Measurements from ENCODE around the gene DHRS12.

DHRS12 gene

GRCh38 chr13:51724721-51725120 lies 79.2 kb downstream of the DHRS12 start:
- Histone ChIP-seq H3K4me3 (ENCODE audit: insufficient read depth in 1 of 2, low read depth in 1 of 2, low read length in 2 of 2) (no peak overlapping the region), H3K4me2 (ENCODE audit: low read length, poor library complexity, severe bottlenecking) (no peak overlapping the region), H2BK15ac (ENCODE audit: low read depth, poor library complexity, severe bottlenecking) (no peak overlapping the region), H4K8ac (ENCODE audit: low read length) (no peak overlapping the region), H2BK12ac (ENCODE audit: low read length in 2 of 2) (no peak overlapping the region), H3K27ac (ENCODE audit: low read length, poor library complexity, severe bottlenecking) (no peak overlapping the region), H4K91ac (ENCODE audit: low read length) (no peak overlapping the region), H3K14ac (ENCODE audit: low read length in 2 of 2) (no peak overlapping the region), H3K9ac (ENCODE audit: low read length) (no peak overlapping the region), H3K4me1 (ENCODE audit: control insufficient read depth, insufficient read depth, low read depth, low read length) (peaks cover 5% of the 10 kb centered on the region), H3K36me3 (ENCODE audit: control insufficient read depth in 1 of 2, insufficient read depth in 2 of 2, low read depth in 1 of 2, low read length in 2 of 2) (peaks cover 3 to 26% of the 10 kb centered on the region in 2 experiments), H2AFZ (ENCODE audit: low read depth, low read length) (no peak overlapping the region), H3K23ac (ENCODE audit: low read length in 2 of 2) (no peak overlapping the region), H3K18ac (ENCODE audit: low read depth in 1 of 2, low read length in 2 of 2) (no peak overlapping the region), H2BK5ac (ENCODE audit: low read depth, low read length, poor library complexity, severe bottlenecking) (no peak overlapping the region), H3K79me1 (replicated peaks; ENCODE audit: low read length, poor library complexity, severe bottlenecking) (peaks cover 19% of the 10 kb centered on the region), H2AK5ac (ENCODE audit: low read length, severe bottlenecking) (no peak overlapping the region), H3K4ac (ENCODE audit: low read depth in 1 of 2, low read length in 2 of 2) (no peak overlapping the region), H3K27me3 (ENCODE audit: control insufficient read depth in 1 of 2, insufficient read depth in 1 of 2, low read length in 2 of 2) (no peaks in the 10 kb centered on the region), H2BK120ac (ENCODE audit: low read depth, low read length) (no peak overlapping the region), H3K9me3 (ENCODE audit: control insufficient read depth, low read length) (no peaks in the 10 kb centered on the region)
- DNase-seq: no peak

GRCh38 chr13:51723529-51723928 lies 80.4 kb downstream of the DHRS12 start:
- no peak overlapping the region for H3K18ac ChIP-seq (ENCODE audit: low read depth in 1 of 2, low read length in 2 of 2)
- no peak overlapping the region for H3K23ac ChIP-seq (ENCODE audit: low read length in 2 of 2)
- peaks cover 3 to 35% of the 10 kb centered on the region in 2 experiments for H3K36me3 ChIP-seq (ENCODE audit: control insufficient read depth in 1 of 2, insufficient read depth in 2 of 2, low read depth in 1 of 2, low read length in 2 of 2)
- WGBS: 96% methylated on average over 4 of the region's 6 CpGs
- H2BK15ac ChIP-seq (ENCODE audit: low read depth, poor library complexity, severe bottlenecking): no peak overlapping the region
- no peak overlapping the region for H2AFZ ChIP-seq (ENCODE audit: low read depth, low read length)
- no peak overlapping the region for H3K4ac ChIP-seq (ENCODE audit: low read depth in 1 of 2, low read length in 2 of 2)
- no peak overlapping the region for H3K4me3 ChIP-seq (ENCODE audit: insufficient read depth in 1 of 2, low read depth in 1 of 2, low read length in 2 of 2)
- no peak overlapping the region for H2BK12ac ChIP-seq (ENCODE audit: low read length in 2 of 2)
- no peak overlapping the region for H2BK5ac ChIP-seq (ENCODE audit: low read depth, low read length, poor library complexity, severe bottlenecking)
- no peak overlapping the region for H2AK5ac ChIP-seq (ENCODE audit: low read length, severe bottlenecking)
- H3K9ac ChIP-seq (ENCODE audit: low read length): no peak overlapping the region
- H4K91ac ChIP-seq (ENCODE audit: low read length): no peak overlapping the region
- no peak overlapping the region for H3K4me2 ChIP-seq (ENCODE audit: low read length, poor library complexity, severe bottlenecking)
- H3K27me3 ChIP-seq (ENCODE audit: control insufficient read depth in 1 of 2, insufficient read depth in 1 of 2, low read length in 2 of 2): no peaks in the 10 kb centered on the region
- no peaks in the 10 kb centered on the region for H3K9me3 ChIP-seq (ENCODE audit: control insufficient read depth, low read length)
- DNase-seq: no peak
- no peaks in the 10 kb centered on the region for H3K4me1 ChIP-seq (ENCODE audit: control insufficient read depth, insufficient read depth, low read depth, low read length)
- no peak overlapping the region for H3K14ac ChIP-seq (ENCODE audit: low read length in 2 of 2)
- no peak overlapping the region for H3K27ac ChIP-seq (ENCODE audit: low read length, poor library complexity, severe bottlenecking)
- H3K79me1 ChIP-seq (replicated peaks; ENCODE audit: low read length, poor library complexity, severe bottlenecking): peaks cover 25% of the 10 kb centered on the region
- no peak overlapping the region for H2BK120ac ChIP-seq (ENCODE audit: low read depth, low read length)
- no peak overlapping the region for H4K8ac ChIP-seq (ENCODE audit: low read length)

DNA sequence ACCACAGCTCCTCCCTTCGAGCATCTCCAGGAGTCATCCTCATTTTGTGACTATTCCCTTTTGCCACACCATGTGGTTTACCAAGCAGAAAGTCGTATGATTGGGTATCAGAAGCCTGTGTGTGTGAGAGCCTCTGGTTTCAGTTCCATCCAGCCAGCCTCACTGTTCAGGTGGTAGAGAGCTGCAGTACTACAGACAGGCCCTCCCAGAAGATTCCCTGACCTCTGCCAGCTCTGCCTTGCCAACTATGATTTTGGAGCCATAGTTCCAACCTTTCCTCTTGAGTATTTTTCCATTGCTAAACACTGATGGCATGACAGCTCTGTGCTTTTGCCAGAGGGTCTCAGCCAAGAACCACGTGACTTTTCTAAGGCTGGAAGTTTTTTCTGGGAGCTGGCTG lies 82.5 kb downstream of the DHRS12 start:
- no peak overlapping the region for H3K23ac ChIP-seq (ENCODE audit: low read length in 2 of 2)
- no peak overlapping the region for H4K91ac ChIP-seq (ENCODE audit: low read length)
- no peak overlapping the region for H2BK15ac ChIP-seq (ENCODE audit: low read depth, poor library complexity, severe bottlenecking)
- H3K18ac ChIP-seq (ENCODE audit: low read depth in 1 of 2, low read length in 2 of 2): no peak overlapping the region
- H2BK5ac ChIP-seq (ENCODE audit: low read depth, low read length, poor library complexity, severe bottlenecking): no peak overlapping the region
- H3K9ac ChIP-seq (ENCODE audit: low read length): peak overlapping the region; percentile 29
- H2BK120ac ChIP-seq (ENCODE audit: low read depth, low read length): no peak overlapping the region
- no peak overlapping the region for H2BK12ac ChIP-seq (ENCODE audit: low read length in 2 of 2)
- no peak overlapping the region for H4K8ac ChIP-seq (ENCODE audit: low read length)
- no peak for DNase-seq
- no peaks in the 10 kb centered on the region for H3K27me3 ChIP-seq (ENCODE audit: control insufficient read depth in 1 of 2, insufficient read depth in 1 of 2, low read length in 2 of 2)
- peaks cover 31% of the 10 kb centered on the region for H3K79me1 ChIP-seq (replicated peaks; ENCODE audit: low read length, poor library complexity, severe bottlenecking)
- WGBS: 88% methylated on average over 3 of the region's 3 CpGs
- no peak overlapping the region for H3K27ac ChIP-seq (ENCODE audit: low read length, poor library complexity, severe bottlenecking)
- H3K14ac ChIP-seq (ENCODE audit: low read length in 2 of 2): no peak overlapping the region
- peaks cover 3 to 23% of the 10 kb centered on the region in 2 experiments for H3K36me3 ChIP-seq (ENCODE audit: control insufficient read depth in 1 of 2, insufficient read depth in 2 of 2, low read depth in 1 of 2, low read length in 2 of 2)
- H3K4me2 ChIP-seq (ENCODE audit: low read length, poor library complexity, severe bottlenecking): no peak overlapping the region
- H3K4me1 ChIP-seq (ENCODE audit: control insufficient read depth, insufficient read depth, low read depth, low read length): no peaks in the 10 kb centered on the region
- no peak overlapping the region for H3K4me3 ChIP-seq (ENCODE audit: insufficient read depth in 1 of 2, low read depth in 1 of 2, low read length in 2 of 2)
- H3K9me3 ChIP-seq (ENCODE audit: control insufficient read depth, low read length): no peaks in the 10 kb centered on the region
- no peak overlapping the region for H2AK5ac ChIP-seq (ENCODE audit: low read length, severe bottlenecking)
- H2AFZ ChIP-seq (ENCODE audit: low read depth, low read length): no peak overlapping the region
- no peak overlapping the region for H3K4ac ChIP-seq (ENCODE audit: low read depth in 1 of 2, low read length in 2 of 2)

DNA sequence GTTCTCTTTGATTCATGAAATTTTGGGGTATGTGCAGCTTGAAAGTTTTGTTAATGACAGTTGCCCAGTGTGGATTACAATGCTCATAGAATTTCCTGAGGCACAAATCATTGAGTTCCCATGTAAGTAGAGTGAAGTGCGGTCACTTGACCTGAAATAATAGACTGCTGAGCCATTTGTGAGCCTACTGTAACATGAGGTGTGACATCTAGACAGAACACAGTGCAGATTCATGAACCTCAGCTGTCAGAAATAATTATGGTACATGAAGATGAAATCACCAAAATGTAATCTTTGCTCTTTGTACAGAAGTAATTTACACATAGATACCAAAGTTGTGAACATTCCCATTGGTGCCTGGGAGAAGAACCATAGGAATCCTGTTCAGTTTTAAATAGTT lies 84.6 kb downstream of the DHRS12 start:
- no peak overlapping the region for H3K14ac ChIP-seq (ENCODE audit: low read length in 2 of 2)
- H2BK120ac ChIP-seq (ENCODE audit: low read depth, low read length): no peak overlapping the region
- H3K9ac ChIP-seq (ENCODE audit: low read length): no peak overlapping the region
- H2BK5ac ChIP-seq (ENCODE audit: low read depth, low read length, poor library complexity, severe bottlenecking): no peak overlapping the region
- H3K27ac ChIP-seq (ENCODE audit: low read length, poor library complexity, severe bottlenecking): no peak overlapping the region
- H4K8ac ChIP-seq (ENCODE audit: low read length): no peak overlapping the region
- H3K4me1 ChIP-seq (ENCODE audit: control insufficient read depth, insufficient read depth, low read depth, low read length): no peaks in the 10 kb centered on the region
- H3K18ac ChIP-seq (ENCODE audit: low read depth in 1 of 2, low read length in 2 of 2): no peak overlapping the region
- peaks cover 3 to 27% of the 10 kb centered on the region in 2 experiments for H3K36me3 ChIP-seq (ENCODE audit: control insufficient read depth in 1 of 2, insufficient read depth in 2 of 2, low read depth in 1 of 2, low read length in 2 of 2)
- no peak overlapping the region for H3K4ac ChIP-seq (ENCODE audit: low read depth in 1 of 2, low read length in 2 of 2)
- H3K4me3 ChIP-seq (ENCODE audit: insufficient read depth in 1 of 2, low read depth in 1 of 2, low read length in 2 of 2): no peak overlapping the region
- H3K27me3 ChIP-seq (ENCODE audit: control insufficient read depth in 1 of 2, insufficient read depth in 1 of 2, low read length in 2 of 2): no peaks in the 10 kb centered on the region
- no peak overlapping the region for H2AK5ac ChIP-seq (ENCODE audit: low read length, severe bottlenecking)
- no peak overlapping the region for H3K23ac ChIP-seq (ENCODE audit: low read length in 2 of 2)
- no peak overlapping the region for H3K4me2 ChIP-seq (ENCODE audit: low read length, poor library complexity, severe bottlenecking)
- DNase-seq: no peak
- H3K9me3 ChIP-seq (ENCODE audit: control insufficient read depth, low read length): no peaks in the 10 kb centered on the region
- no peak overlapping the region for H2BK15ac ChIP-seq (ENCODE audit: low read depth, poor library complexity, severe bottlenecking)
- no peak overlapping the region for H2AFZ ChIP-seq (ENCODE audit: low read depth, low read length)
- no peak overlapping the region for H2BK12ac ChIP-seq (ENCODE audit: low read length in 2 of 2)
- 100% methylated on average over 1 of the region's 1 CpG for whole genome bisulfite sequencing
- peaks cover 27% of the 10 kb centered on the region for H3K79me1 ChIP-seq (replicated peaks; ENCODE audit: low read length, poor library complexity, severe bottlenecking)
- H4K91ac ChIP-seq (ENCODE audit: low read length): no peak overlapping the region

Data from mesenchymal stem cell (in vitro differentiated cells and primary cell).